CD14-positive monocyte (primary cell): ENCODE measurements around the gene COX7A2L. TPM values are rescaled to one million over a fixed set of nuclear protein-coding genes. Genes with fewer than 3 reads are reported as not detected.
A peak's percentile ranks its signal among the peaks of the same experiment; 100 is the strongest.

ENCODE experiments used
- DNase-seq, 3 donors: peaks; one replicate each; pipeline ENCODE4 v3.0.0-alpha.2; 2011 to 2022
- H2AFZ ChIP-seq: 2 replicates; pipeline ENCODE4 v1.6.0; 2012; ENCODE audit warnings: mild to moderate bottlenecking, low read depth, low read length, inconsistent platforms; ENCODE audit not compliant: insufficient read depth, poor library complexity, severe bottlenecking
- H3K27ac ChIP-seq, 2 donors: 1 replicate in 1 of 2; 2 replicates in 1 of 2; pipeline ENCODE4 v1.5.1; 2012 to 2013; ENCODE audit warnings: low read length in 2 of 2, control low read depth in 1 of 2, inconsistent platforms in 1 of 2, low read depth in 1 of 2, mild to moderate bottlenecking in 1 of 2
- H3K27me3 ChIP-seq, 2 donors: one replicate each; pipeline versions ENCODE4 v1.6.0 to v1.6.1; 2011 to 2013; ENCODE audit warnings: low read length in 2 of 2; ENCODE audit not compliant: control insufficient read depth in 2 of 2, insufficient read depth in 2 of 2
- H3K36me3 ChIP-seq, 2 donors: replicated peaks in 1 of 2; 1 replicate in 1 of 2; 2 replicates in 1 of 2; pipeline versions ENCODE4 v1.5.1 to v1.6.1; 2012 to 2013; ENCODE audit warnings: low read length in 2 of 2, control low read depth in 1 of 2, inconsistent platforms in 1 of 2, mild to moderate bottlenecking in 1 of 2; ENCODE audit not compliant: insufficient read depth in 2 of 2, control insufficient read depth in 1 of 2
- H3K4me1 ChIP-seq, 2 donors: 1 replicate in 1 of 2; 2 replicates in 1 of 2; pipeline versions ENCODE4 v1.5.1 to v1.6.1; 2012 to 2013; ENCODE audit warnings: low read length in 2 of 2, control low read depth in 1 of 2, inconsistent platforms in 1 of 2, mild to moderate bottlenecking in 1 of 2, moderate library complexity in 1 of 2; ENCODE audit not compliant: insufficient read depth in 2 of 2, control insufficient read depth in 1 of 2
- H3K4me2 ChIP-seq: replicated peaks from 2 replicates; pipeline ENCODE3; 2012; ENCODE audit warnings: low read length, moderate library complexity, mild to moderate bottlenecking; ENCODE audit not compliant: poor library complexity, severe bottlenecking; ENCODE audit errors: extremely low read depth
- H3K4me3 ChIP-seq, 3 experiments: fragments of 200-600 bp in 1 of 3; sonication (generic) in 1 of 3; replicated peaks in 1 of 3; 1 replicate in 2 of 3; 2 replicates in 1 of 3; pipeline ENCODE4 v1.5.1; 2011 to 2013; ENCODE audit warnings: low read length in 3 of 3, mild to moderate bottlenecking in 3 of 3, control low read depth in 2 of 3, low read depth in 2 of 3, inconsistent platforms in 1 of 3, moderate library complexity in 1 of 3
- H3K79me2 ChIP-seq: 2 replicates; pipeline ENCODE4 v1.6.0; 2012; ENCODE audit warnings: mild to moderate bottlenecking, control low read depth, inconsistent platforms, low read length, moderate library complexity; ENCODE audit not compliant: insufficient read depth
- H3K9ac ChIP-seq: 2 replicates; pipeline ENCODE4 v1.6.0; 2017; ENCODE audit warnings: low read length, mild to moderate bottlenecking; ENCODE audit not compliant: insufficient read depth, poor library complexity, severe bottlenecking
- H3K9me3 ChIP-seq, 2 donors: replicated peaks in 1 of 2; 1 replicate in 1 of 2; 2 replicates in 1 of 2; pipeline versions ENCODE4 v1.5.1 to v1.6.1; 2012 to 2013; ENCODE audit warnings: low read length in 2 of 2, control low read depth in 1 of 2; ENCODE audit not compliant: control insufficient read depth in 1 of 2, insufficient read depth in 1 of 2
- H4K20me1 ChIP-seq: 2 replicates; pipeline ENCODE4 v1.6.0; 2012; ENCODE audit warnings: mild to moderate bottlenecking, low read length, control low read depth, moderate library complexity; ENCODE audit not compliant: insufficient read depth
- H3K27ac Mint-ChIP-seq, 7 donors: one replicate each; pipeline ENCODE4 v1.8.0; 2020; ENCODE audit warnings: mild to moderate bottlenecking in 7 of 7, mixed read lengths in 7 of 7, moderate library complexity in 6 of 7, inconsistent platforms in 2 of 7
- H3K27me3 Mint-ChIP-seq, 3 donors: one replicate each; pipeline ENCODE4 v1.8.0; 2021 to 2022; ENCODE audit warnings: low read depth in 3 of 3, mild to moderate bottlenecking in 3 of 3, mixed read lengths in 3 of 3, moderate library complexity in 3 of 3, inconsistent platforms in 1 of 3
- H3K36me3 Mint-ChIP-seq, 2 donors: one replicate each; pipeline ENCODE4 v1.8.0; 2020; ENCODE audit warnings: mixed read lengths in 2 of 2, inconsistent platforms in 1 of 2, mild to moderate bottlenecking in 1 of 2
- H3K4me1 Mint-ChIP-seq: one replicate; pipeline ENCODE4 v1.8.0; 2020; ENCODE audit warnings: mild to moderate bottlenecking, mixed read lengths
- H3K4me3 Mint-ChIP-seq, 2 donors: one replicate each; pipeline ENCODE4 v1.8.0; 2020; ENCODE audit warnings: mild to moderate bottlenecking in 2 of 2, mixed read lengths in 2 of 2, moderate library complexity in 1 of 2
- H3K9me3 Mint-ChIP-seq, 7 donors: one replicate each; pipeline ENCODE4 v1.8.0; 2020 to 2022; ENCODE audit warnings: mixed read lengths in 7 of 7, mild to moderate bottlenecking in 6 of 7, moderate library complexity in 6 of 7, inconsistent platforms in 2 of 7
- WGBS: methylation state at CpG from one replicate; pipeline ENCODE4 v1.1.5; 2013; ENCODE audit warnings: missing lambda C conversion rate; ENCODE audit not compliant: insufficient coverage; 5-methylcytosine and 5-hydroxymethylcytosine counted together
- intact Hi-C, 2 donors: fragments of 100-400 bp; cut with micrococcal nuclease; formaldehyde crosslinking; loops; one replicate each; pipeline versions ENCODE4 v1.15.0 to v1.15.1; 2023
- polyA plus RNA-seq, 3 donors: library from polyadenylated mRNA; depleted of rRNA in 1 of 3; unstranded in 2 of 3; stranded (reverse) in 1 of 3; fragments of 300-500 nt in 2 of 3; fragments of >200 nt in 1 of 3; fragmentation: Illumina TruSeq in 2 of 3; gene quantifications; 1 replicate in 2 of 3; 2 replicates in 1 of 3; pipeline ENCODE4 v1.2.3, GENCODE V29; 2012 to 2021
- TF ChIP-seq, protein P1 (sequence below): fragments of 200-600 bp; IDR thresholded peaks from one replicate; pipeline ENCODE4 v1.8.0; 2022; ENCODE audit warnings: antibody characterized with exemption, mild to moderate bottlenecking

The COX7A2L gene
- polyA plus RNA-seq, 3 donors, result 63.6 to 153 (median 144) TPM

- peaks cover 34 to 44% of the 10 kb centered on the region in 2 donors for H3K36me3 Mint-ChIP-seq
- H3K9me3 Mint-ChIP-seq, result no peaks in the 10 kb centered on the region
- H3K4me1 Mint-ChIP-seq, result peaks cover under 1% of the 10 kb centered on the region
- Histone ChIP-seq H3K9me3 (no peaks in the 10 kb centered on the region), H3K9ac (no peak overlapping the region), H4K20me1 (no peaks in the 10 kb centered on the region), H3K4me2 (no peak overlapping the region), H3K79me2 (no peaks in the 10 kb centered on the region), H3K36me3 (peaks cover 24 to 32% of the 10 kb centered on the region in 2 donors), H3K27me3 (no peaks in the 10 kb centered on the region), H3K27ac (no peak overlapping the region), H3K4me1 (peaks cover 0 to 2% of the 10 kb centered on the region in 2 donors), H2AFZ (no peak overlapping the region), H3K4me3 (no peak overlapping the region)
- no peak for DNase-seq
- intact Hi-C loops, result no loop called here
- no CpG with 5 or more reads among the region's 2 CpGs for WGBS
- no peak overlapping the region for H3K27ac Mint-ChIP-seq
- TF ChIP-seq, protein P1, sequence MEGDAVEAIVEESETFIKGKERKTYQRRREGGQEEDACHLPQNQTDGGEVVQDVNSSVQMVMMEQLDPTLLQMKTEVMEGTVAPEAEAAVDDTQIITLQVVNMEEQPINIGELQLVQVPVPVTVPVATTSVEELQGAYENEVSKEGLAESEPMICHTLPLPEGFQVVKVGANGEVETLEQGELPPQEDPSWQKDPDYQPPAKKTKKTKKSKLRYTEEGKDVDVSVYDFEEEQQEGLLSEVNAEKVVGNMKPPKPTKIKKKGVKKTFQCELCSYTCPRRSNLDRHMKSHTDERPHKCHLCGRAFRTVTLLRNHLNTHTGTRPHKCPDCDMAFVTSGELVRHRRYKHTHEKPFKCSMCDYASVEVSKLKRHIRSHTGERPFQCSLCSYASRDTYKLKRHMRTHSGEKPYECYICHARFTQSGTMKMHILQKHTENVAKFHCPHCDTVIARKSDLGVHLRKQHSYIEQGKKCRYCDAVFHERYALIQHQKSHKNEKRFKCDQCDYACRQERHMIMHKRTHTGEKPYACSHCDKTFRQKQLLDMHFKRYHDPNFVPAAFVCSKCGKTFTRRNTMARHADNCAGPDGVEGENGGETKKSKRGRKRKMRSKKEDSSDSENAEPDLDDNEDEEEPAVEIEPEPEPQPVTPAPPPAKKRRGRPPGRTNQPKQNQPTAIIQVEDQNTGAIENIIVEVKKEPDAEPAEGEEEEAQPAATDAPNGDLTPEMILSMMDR, result no peak
- H3K4me3 Mint-ChIP-seq, result no peak overlapping the region
- H3K27me3 Mint-ChIP-seq, result peaks cover 0 to 3% (median 0%) of the 10 kb centered on the region in 3 donors
Measured at GRCh38 chr2:42309366-42309765, 51.7 kb downstream of the COX7A2L start.

GRCh38 chr2:42307180-42307579, 53.8 kb downstream of the COX7A2L start:
- Histone ChIP-seq H3K79me2 (no peaks in the 10 kb centered on the region), H4K20me1 (no peaks in the 10 kb centered on the region), H3K27ac (no peak overlapping the region), H3K4me3 (no peak overlapping the region), H3K27me3 (no peaks in the 10 kb centered on the region), H3K4me2 (no peak overlapping the region), H3K9me3 (no peaks in the 10 kb centered on the region), H3K9ac (no peak overlapping the region), H2AFZ (no peak overlapping the region), H3K4me1 (no peaks in the 10 kb centered on the region), H3K36me3 (peaks cover 43 to 54% of the 10 kb centered on the region in 2 donors)
- no peak for DNase-seq
- Mint-ChIP-seq H3K9me3 (no peaks in the 10 kb centered on the region), H3K4me1 (no peaks in the 10 kb centered on the region), H3K27me3 (peaks cover 0 to 3% (median 0%) of the 10 kb centered on the region in 3 donors), H3K27ac (peak overlapping the region in 1 of 7 donors; percentile 0), H3K4me3 (no peak overlapping the region), H3K36me3 (peaks cover 50 to 59% of the 10 kb centered on the region in 2 donors)
- TF ChIP-seq, protein P1, result no peak
- intact Hi-C loops, result no loop called here
